Measurements from ENCODE around the gene NEU1. TPM values are rescaled to one million over a fixed set of nuclear protein-coding genes. Genes with fewer than 3 reads are reported as not detected.
"Not testable (repeated sequence)": the region's sequence is repeated elsewhere in the genome, so short reads cannot be mapped to it uniquely, and the experiment has no call there.

NEU1 gene
- polyA plus RNA-seq, 1 donor, result 15.0 TPM

DNA sequence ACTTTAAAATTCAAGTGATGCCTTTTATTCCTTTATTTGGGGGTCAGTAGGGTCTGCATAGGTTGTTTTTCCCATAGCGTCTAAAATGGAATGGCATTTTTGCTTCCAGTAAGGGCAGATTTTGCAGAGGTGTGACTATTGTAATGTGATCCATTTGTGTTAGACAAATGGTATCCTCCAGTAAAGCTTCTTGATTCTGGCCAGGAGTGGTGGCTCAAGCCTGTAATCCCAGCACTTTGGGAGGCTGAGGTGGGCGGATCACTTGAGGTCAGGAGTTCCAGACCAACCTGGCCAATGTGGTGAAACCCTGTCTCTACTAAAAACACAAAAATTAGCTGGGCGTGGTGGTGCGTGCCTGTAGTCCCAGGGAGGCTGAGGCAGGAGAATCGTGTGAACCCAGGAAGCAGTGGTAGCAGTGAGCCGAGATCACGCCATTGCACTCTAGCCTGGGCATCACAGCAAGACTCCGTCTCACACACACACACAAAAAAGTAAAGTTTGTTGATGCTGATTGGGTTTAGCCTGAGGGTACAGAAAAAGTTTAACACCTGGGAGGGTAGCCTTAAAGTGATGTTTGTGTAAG, 44.6 kb downstream of the NEU1 start:
- DNase-seq (ENCODE audit: low read depth), result not testable (repeated sequence)

GRCh38 chr6:31817133-31817928, 45.3 kb downstream of the NEU1 start:
- not testable (repeated sequence) for DNase-seq (ENCODE audit: low read depth)

DNA sequence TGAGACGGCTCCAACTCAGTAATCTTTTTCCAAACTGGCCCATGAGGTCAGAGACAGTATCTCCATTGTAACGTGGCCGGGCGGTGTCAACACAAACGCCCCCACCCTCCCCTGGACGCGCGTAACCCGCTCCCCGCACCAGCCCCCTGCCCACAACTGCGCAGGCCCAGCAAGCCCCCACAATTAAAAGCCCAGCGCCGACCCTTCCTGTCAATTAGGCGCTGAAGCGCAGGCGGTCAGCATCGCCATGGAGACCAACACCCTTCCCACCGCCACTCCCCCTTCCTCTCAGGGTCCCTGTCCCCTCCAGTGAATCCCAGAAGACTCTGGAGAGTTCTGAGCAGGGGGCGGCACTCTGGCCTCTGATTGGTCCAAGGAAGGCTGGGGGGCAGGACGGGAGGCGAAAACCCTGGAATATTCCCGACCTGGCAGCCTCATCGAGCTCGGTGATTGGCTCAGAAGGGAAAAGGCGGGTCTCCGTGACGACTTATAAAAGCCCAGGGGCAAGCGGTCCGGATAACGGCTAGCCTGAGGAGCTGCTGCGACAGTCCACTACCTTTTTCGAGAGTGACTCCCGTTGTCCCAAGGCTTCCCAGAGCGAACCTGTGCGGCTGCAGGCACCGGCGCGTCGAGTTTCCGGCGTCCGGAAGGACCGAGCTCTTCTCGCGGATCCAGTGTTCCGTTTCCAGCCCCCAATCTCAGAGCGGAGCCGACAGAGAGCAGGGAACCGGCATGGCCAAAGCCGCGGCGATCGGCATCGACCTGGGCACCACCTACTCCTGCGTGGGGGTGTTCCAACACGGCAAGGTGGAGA, 47.4 kb downstream of the NEU1 start, which contains the start of the genes HSPA1A and HSPA1L:
TSS of gene HSPA1A (plus strand) at position 519 of the 814 bp plus-strand sequence. CDS start at position 733, 214 bp downstream.
TSS of gene HSPA1L (minus strand) at position 259 of the 814 bp plus-strand sequence. CDS start 3,311 bp downstream, outside the sequence.
- no peak for DNase-seq (ENCODE audit: low read depth)

GRCh38 chr6:31814677-31815024, 48.0 kb downstream of the NEU1 start:
- DNase-seq (ENCODE audit: low read depth), result peak; percentile 96

DNA sequence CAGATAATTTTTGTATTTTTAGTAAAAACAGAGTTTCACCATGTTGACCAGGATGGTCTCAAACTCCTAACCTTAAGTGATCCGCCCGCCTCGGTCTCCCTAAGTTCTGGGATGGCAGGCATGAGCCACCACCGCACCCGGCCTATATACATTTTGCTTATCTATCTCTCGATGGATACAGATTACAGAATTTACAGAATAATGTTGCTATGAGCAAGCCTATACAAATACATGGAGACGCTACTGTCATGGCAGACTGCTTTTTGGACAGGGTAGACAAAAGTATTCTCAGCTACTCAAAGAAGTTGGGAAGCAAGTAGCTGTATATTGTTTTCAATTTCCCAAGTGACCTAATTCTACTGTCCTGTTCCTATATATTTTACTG, 49.2 kb downstream of the NEU1 start:
- DNase-seq (ENCODE audit: low read depth), result no peak

GRCh38 chr6:31811645-31812044, 51.0 kb downstream of the NEU1 start:
- DNase-seq (ENCODE audit: low read depth), result no peak

DNA sequence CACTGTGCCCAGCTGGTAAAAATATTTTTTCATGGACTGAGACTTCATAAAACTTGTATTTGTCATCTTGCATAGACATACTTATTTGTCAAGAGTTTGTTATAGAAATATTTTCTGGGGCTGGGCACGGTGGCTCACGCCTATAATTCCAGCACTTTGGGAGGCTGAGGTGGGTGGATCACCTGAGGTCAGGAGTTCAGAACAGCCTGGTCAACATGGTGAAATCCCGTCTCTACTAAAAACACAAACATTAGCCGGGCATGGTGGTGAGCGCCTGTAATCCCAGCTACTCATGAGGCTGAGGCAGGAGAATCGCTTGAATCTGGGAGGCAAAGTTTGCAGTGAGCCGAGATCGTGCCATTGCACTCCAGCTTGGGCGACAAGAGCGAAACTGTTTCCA, 54.0 kb downstream of the NEU1 start:
- DNase-seq (ENCODE audit: low read depth), result not testable (repeated sequence)

Other genes with a start within 250 kb of the NEU1 start
- gene AIF1, start 247.6 kb downstream of the NEU1 start, polyA plus RNA-seq (ENCODE audit: insufficient read length), result 13.4 TPM
- 133 TPM for gene PRRC2A, start 242.1 kb downstream of the NEU1 start, polyA plus RNA-seq (ENCODE audit: insufficient read length)
- gene BAG6, start 210.2 kb downstream of the NEU1 start, polyA plus RNA-seq (ENCODE audit: insufficient read length), result 200 TPM
- 4.3 TPM for gene APOM, start 206.9 kb downstream of the NEU1 start, polyA plus RNA-seq (ENCODE audit: insufficient read length)
- gene C6orf47, start 202.0 kb downstream of the NEU1 start, polyA plus RNA-seq (ENCODE audit: insufficient read length), result 12.1 TPM
- 14.1 TPM for gene GPANK1, start 197.8 kb downstream of the NEU1 start, polyA plus RNA-seq (ENCODE audit: insufficient read length)
- 125 TPM for gene CSNK2B, start 196.7 kb downstream of the NEU1 start, polyA plus RNA-seq (ENCODE audit: insufficient read length)
- gene LY6G5B, start 192.8 kb downstream of the NEU1 start, polyA plus RNA-seq (ENCODE audit: insufficient read length), result 11.5 TPM
- 2.7 TPM for gene LY6G5C, start 181.8 kb downstream of the NEU1 start, polyA plus RNA-seq (ENCODE audit: insufficient read length)
- 43.8 TPM for gene ABHD16A, start 159.5 kb downstream of the NEU1 start, polyA plus RNA-seq (ENCODE audit: insufficient read length)
- not detected for gene LY6G6F, start 156.0 kb downstream of the NEU1 start, polyA plus RNA-seq (ENCODE audit: insufficient read length)
- gene LY6G6D, start 147.5 kb downstream of the NEU1 start, polyA plus RNA-seq (ENCODE audit: insufficient read length), result 0.47 TPM
- 0.62 TPM for gene LY6G6C, start 141.1 kb downstream of the NEU1 start, polyA plus RNA-seq (ENCODE audit: insufficient read length)
- gene MPIG6B, start 139.4 kb downstream of the NEU1 start, polyA plus RNA-seq (ENCODE audit: insufficient read length), result 1.2 TPM
- gene DDAH2, start 133.5 kb downstream of the NEU1 start, polyA plus RNA-seq (ENCODE audit: insufficient read length), result 108 TPM
- 102 TPM for gene CLIC1, start 126.3 kb downstream of the NEU1 start, polyA plus RNA-seq (ENCODE audit: insufficient read length)
- 14.2 TPM for gene MSH5, start 122.8 kb downstream of the NEU1 start, polyA plus RNA-seq (ENCODE audit: insufficient read length)
- gene SAPCD1, start 100.2 kb downstream of the NEU1 start, polyA plus RNA-seq (ENCODE audit: insufficient read length), result 3.0 TPM
- 2.9 TPM for gene VWA7, start 85.5 kb downstream of the NEU1 start, polyA plus RNA-seq (ENCODE audit: insufficient read length)
- gene VARS1, start 67.1 kb downstream of the NEU1 start, polyA plus RNA-seq (ENCODE audit: insufficient read length), result 46.5 TPM
- gene LSM2, start 55.9 kb downstream of the NEU1 start, polyA plus RNA-seq (ENCODE audit: insufficient read length), result 55.3 TPM
- gene HSPA1L, start 47.5 kb downstream of the NEU1 start, polyA plus RNA-seq (ENCODE audit: insufficient read length), result 5.0 TPM
- gene HSPA1A, start 47.3 kb downstream of the NEU1 start, polyA plus RNA-seq (ENCODE audit: insufficient read length), result 72.3 TPM
- gene HSPA1B, start 35.1 kb downstream of the NEU1 start, polyA plus RNA-seq (ENCODE audit: insufficient read length), result 48.9 TPM
- 0.37 TPM for gene SLC44A4, start 16.2 kb upstream of the NEU1 start, polyA plus RNA-seq (ENCODE audit: insufficient read length)
- gene EHMT2, start 34.9 kb upstream of the NEU1 start, polyA plus RNA-seq (ENCODE audit: insufficient read length), result 29.3 TPM
- 9.5 TPM for gene ZBTB12, start 39.3 kb upstream of the NEU1 start, polyA plus RNA-seq (ENCODE audit: insufficient read length)
- gene C2, start 64.9 kb upstream of the NEU1 start, polyA plus RNA-seq (ENCODE audit: insufficient read length), result 3.0 TPM
- 1.0 TPM for gene CFB, start 83.3 kb upstream of the NEU1 start, polyA plus RNA-seq (ENCODE audit: insufficient read length)
- gene NELFE, start 96.2 kb upstream of the NEU1 start, polyA plus RNA-seq (ENCODE audit: insufficient read length), result 63.3 TPM
- 27.0 TPM for gene SKIC2, start 96.4 kb upstream of the NEU1 start, polyA plus RNA-seq (ENCODE audit: insufficient read length)
- 16.9 TPM for gene DXO, start 109.3 kb upstream of the NEU1 start, polyA plus RNA-seq (ENCODE audit: insufficient read length)
- gene C4A, start 119.2 kb upstream of the NEU1 start, polyA plus RNA-seq (ENCODE audit: insufficient read length), result 19.3 TPM
- 22.1 TPM for gene C4B, start 152.0 kb upstream of the NEU1 start, polyA plus RNA-seq (ENCODE audit: insufficient read length)
- 1.0 TPM for gene CYP21A2, start 175.6 kb upstream of the NEU1 start, polyA plus RNA-seq (ENCODE audit: insufficient read length)
- gene TNXB, start 246.5 kb upstream of the NEU1 start, polyA plus RNA-seq (ENCODE audit: insufficient read length), result 108 TPM